Activated CD4-positive, alpha-beta T cell treated with anti-CD3 and anti-CD28 coated beads, Interleukin-10, Interleukin-2, amounts not matched to agents 100 ng/mL and 50 ng/mL, durations not matched to agents 16 hours and 8 hours (primary cell): ENCODE data around the gene SCTR.

ENCODE experiments used
- DNase-seq: peaks from one replicate; pipeline ENCODE4 v3.0.0-alpha.2; 2020

SCTR gene

GRCh38 chr2:119523952-119524694 lies at the start of gene SCTR:
Gene SCTR, minus strand, starts transcription at chr2:119524483. Its CDS starts 257 bp downstream, at chr2:119524226.
- DNase-seq, result no peak

- no peak for DNase-seq
Measured at GRCh38 chr2:119567292-119567691, 43.0 kb upstream of the SCTR start.

- DNase-seq, result no peak
Measured at GRCh38 chr2:119565481-119565880, 41.2 kb upstream of the SCTR start.

GRCh38 chr2:119553687-119554344 lies 29.5 kb upstream of the SCTR start:
- no peak for DNase-seq

- no peak for DNase-seq
Measured at GRCh38 chr2:119552902-119553301, 28.6 kb upstream of the SCTR start.

GRCh38 chr2:119550856-119551255 lies 26.6 kb upstream of the SCTR start:
- no peak for DNase-seq

- DNase-seq, result no peak
Measured at GRCh38 chr2:119550346-119550745, 26.1 kb upstream of the SCTR start.

GRCh38 chr2:119549241-119549640 lies 25.0 kb upstream of the SCTR start:
- DNase-seq, result no peak

GRCh38 chr2:119548516-119549120 lies 24.3 kb upstream of the SCTR start:
- no peak for DNase-seq

- no peak for DNase-seq
Measured at GRCh38 chr2:119546447-119546767, 22.1 kb upstream of the SCTR start.

GRCh38 chr2:119545754-119546446 lies 21.6 kb upstream of the SCTR start:
- no peak for DNase-seq

GRCh38 chr2:119544939-119545475 lies 20.7 kb upstream of the SCTR start:
- no peak for DNase-seq

GRCh38 chr2:119544075-119544938 lies 20.0 kb upstream of the SCTR start, which contains the start of gene CFAP221:
Gene CFAP221, plus strand, starts transcription at chr2:119544449. Its CDS starts 1,683 bp downstream, at chr2:119546132.
- DNase-seq, result peak; percentile 52

GRCh38 chr2:119541476-119541875 lies 17.2 kb upstream of the SCTR start:
- DNase-seq, result no peak

- DNase-seq, result no peak
Measured at GRCh38 chr2:119537792-119538191, 13.5 kb upstream of the SCTR start.

- no peak for DNase-seq
Measured at GRCh38 chr2:119536707-119537106, 12.4 kb upstream of the SCTR start.

- DNase-seq, result no peak
Measured at GRCh38 chr2:119536211-119536610, 11.9 kb upstream of the SCTR start.

- DNase-seq, result no peak
Measured at GRCh38 chr2:119533560-119533959, 9.3 kb upstream of the SCTR start.

GRCh38 chr2:119531292-119531691 lies 7.0 kb upstream of the SCTR start:
- no peak for DNase-seq

- DNase-seq, result no peak
Measured at GRCh38 chr2:119527999-119528398, 3.7 kb upstream of the SCTR start.

- no peak for DNase-seq
Measured at GRCh38 chr2:119525614-119526013, 1.3 kb upstream of the SCTR start.

- DNase-seq, result no peak
Measured at GRCh38 chr2:119523383-119523951, 816 bp downstream of the SCTR start.
